ENCODE results near the gene SLC9A6.
"Not testable (repeated sequence)": the region's sequence is repeated elsewhere in the genome, so short reads cannot be mapped to it uniquely, and the experiment has no call there.

SLC9A6 gene

DNA sequence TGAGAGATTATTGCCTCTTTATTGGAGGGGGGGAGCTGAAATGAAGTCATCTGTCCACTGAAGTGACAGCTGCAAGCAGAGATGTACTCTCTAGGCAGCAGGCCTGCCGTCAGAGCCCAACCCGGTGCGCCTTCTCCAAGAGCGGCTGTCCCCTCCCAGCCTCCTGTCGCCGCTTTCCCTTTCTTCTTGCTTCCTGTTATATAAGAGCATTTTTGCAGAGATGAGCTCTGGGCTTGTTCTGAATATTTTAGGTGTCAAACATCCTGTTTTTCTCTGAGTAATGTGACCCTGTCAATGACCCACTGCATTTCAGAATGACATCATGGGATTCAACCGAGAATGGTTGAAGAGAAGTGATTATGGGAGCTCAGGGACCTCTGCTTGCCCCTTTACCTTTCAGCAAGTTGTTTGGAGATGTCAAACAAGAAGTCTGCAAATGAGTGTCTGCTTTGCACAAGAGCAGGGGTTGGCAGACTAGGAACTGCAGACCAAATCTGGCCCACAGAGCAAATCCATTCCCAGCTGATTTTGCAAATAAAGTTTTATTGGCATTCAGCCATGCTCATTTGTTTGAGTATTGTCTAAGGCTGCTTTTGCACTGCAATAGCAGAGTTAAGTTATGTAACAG is 79.9 kb downstream of the SLC9A6 start:
- no peak for DNase-seq

DNA sequence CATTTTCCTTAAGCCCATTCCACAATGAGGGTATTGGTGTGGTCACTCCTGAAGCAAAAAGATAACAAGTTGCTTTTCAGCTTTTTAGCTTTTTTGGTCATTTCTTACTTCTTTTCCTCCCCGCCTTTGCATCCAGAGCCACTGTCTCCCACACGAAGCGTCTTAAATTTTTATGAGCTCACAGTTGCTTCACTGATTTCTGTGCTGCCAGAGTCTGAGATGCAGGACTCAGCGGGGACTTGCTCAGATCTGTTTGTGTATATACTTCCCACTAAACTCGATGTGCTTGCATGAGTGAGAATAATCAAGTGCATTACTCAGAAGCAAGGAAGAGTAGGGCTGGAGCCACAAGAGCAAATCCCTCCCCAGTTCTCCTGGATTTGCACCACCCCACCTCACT is 81.9 kb downstream of the SLC9A6 start:
- DNase-seq = no peak

DNA sequence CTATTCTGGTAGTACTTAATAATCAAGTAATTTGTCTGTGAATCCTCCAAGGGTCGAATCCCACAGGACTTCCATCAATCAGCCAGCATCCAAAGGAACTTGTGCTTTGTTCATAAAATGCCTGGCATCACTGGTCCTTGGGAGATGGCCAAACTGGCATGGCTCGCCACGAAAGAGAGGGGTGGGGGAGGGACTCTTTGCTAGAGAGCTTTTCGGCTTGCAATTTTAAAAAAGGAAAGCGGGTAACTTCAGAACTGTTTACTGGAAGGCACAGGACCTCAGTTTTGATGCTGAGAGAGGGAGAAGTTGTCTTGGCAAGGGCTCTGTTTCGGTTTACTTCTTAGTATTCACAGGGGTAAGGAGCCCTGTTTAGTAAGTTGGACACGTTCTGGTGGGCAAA is 82.7 kb downstream of the SLC9A6 start:
- no peak for DNase-seq

DNA sequence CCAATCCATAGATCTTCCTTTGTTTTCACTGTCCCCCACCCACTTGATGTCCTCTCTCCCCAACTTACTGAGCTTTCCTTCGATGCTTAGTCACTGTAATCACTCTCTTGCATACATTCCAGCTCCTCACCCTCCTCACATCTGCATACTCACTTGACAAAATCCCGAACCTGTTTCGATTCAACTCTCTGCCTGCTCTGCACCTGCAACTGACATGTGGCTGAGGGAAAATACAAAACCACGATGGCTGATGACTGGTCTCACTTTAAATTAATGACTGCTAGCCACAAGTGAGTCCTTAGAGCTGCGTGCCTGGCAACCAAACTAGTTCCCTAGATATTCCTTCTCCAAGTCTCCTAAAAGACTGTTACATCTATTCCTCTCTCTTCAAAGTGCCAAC is 91.7 kb downstream of the SLC9A6 start:
- DNase-seq = no peak

DNA sequence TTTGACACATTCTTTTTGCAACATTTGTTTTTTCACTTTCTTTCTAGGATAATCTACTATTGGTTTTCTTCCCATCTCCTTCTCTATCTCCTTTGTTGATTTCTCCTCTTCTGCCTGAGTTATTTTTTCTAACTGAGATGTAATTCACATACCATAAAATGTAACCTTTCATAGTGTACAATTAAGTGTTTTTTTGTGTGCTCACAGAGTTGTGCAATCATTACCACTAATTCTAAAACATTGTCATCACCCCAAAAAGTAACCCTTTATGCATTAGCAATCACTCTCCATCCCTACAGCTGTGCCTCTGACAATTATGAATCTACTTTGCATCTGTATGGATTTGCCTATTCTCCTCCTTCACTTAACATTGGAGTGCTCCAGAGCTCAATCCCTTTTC is 95.5 kb downstream of the SLC9A6 start:
- DNase-seq = no peak

DNA sequence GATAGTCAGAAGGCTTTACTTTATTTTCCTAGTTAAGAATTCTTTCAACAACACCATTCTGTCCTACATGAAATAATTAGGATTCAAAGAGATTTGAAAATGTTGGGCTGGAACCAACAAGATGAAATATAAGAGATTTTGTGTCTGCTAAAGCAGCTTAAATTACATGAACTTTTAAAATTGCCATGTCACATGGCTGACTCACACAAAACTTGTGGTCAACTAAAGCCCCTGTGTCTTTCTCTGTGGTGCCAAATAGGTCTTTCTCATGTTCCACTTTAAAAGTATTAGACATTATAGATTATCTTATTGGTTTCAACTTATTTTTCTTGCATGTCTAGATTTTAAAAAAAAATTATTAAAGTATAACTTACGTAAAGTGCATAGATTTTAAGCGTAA is 101.3 kb downstream of the SLC9A6 start:
- no peak for DNase-seq

DNA sequence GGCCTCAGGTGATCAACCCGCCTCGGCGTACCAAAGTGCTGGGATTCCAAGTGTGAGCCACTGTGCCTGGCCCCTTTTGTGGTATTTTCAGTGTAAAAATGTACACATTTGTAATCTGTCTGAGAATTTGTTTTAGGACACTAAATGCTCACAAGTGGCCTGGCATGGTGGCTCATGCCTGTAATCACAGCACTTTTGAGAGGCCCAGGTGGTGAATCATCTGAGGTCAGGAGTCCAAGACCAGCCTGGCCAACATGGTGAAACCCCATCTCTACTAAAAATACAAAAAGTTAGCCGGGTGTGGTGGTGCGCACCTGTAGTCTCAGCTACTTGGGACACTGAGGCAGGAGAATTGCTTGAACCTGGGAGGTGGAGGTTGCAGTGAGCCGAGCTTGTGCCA is 106.7 kb downstream of the SLC9A6 start:
- not testable (repeated sequence) for DNase-seq

DNA sequence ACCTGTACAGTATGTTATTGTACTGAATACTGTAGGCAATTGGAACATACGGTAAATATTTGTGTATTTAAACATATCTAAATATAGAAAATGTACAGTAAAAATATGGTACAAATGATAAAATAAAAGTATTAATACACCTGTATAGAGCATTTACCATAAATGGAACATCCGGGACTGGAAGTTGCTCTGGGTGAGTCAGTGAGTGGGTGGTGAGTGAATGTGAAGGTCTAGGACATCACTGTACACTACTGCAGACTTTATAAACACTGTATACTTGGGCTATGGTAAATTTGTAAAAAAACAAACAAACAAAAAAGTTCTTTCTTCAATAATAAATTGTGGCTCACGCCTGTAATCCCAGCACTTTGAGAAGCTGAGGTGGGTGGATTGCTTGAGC is 109.7 kb downstream of the SLC9A6 start:
- DNase-seq = no peak
